ENCODE results near the gene CNDP1.

Gene CNDP1

GRCh38 chr18:74534150-74534969 lies at the start of gene CNDP1:
Gene CNDP1 (plus strand): TSS chr18:74534500. CDS start chr18:74534668, 168 bp downstream.
- no peaks in the 10 kb centered on the region for H3K27me3 ChIP-seq (ENCODE audit: control insufficient read depth in 1 of 2, insufficient read depth in 2 of 2, low read length in 2 of 2)
- no peak within 1 kb of the TSS for H3K4me3 ChIP-seq (ENCODE audit: low read depth in 1 of 2, low read length in 2 of 2)
- no peak within 1 kb of the TSS for H3K27ac ChIP-seq (ENCODE audit: low read depth, low read length)
- H3K4me1 ChIP-seq (ENCODE audit: control insufficient read depth in 1 of 2, insufficient read depth in 2 of 2, low read length in 2 of 2) = peaks cover 10 to 14% of the 10 kb centered on the region in 2 donors
- no peaks in the 10 kb centered on the region for H3K36me3 ChIP-seq (ENCODE audit: control insufficient read depth in 1 of 2, insufficient read depth in 2 of 2, low read length in 2 of 2)
- no peak within 1 kb of the TSS for H3K9ac ChIP-seq (ENCODE audit: low read depth in 1 of 2, low read length in 2 of 2)
- H3K9me3 ChIP-seq (ENCODE audit: control insufficient read depth in 1 of 2, low read length in 2 of 2) = no peaks in the 10 kb centered on the region

- no peaks in the 10 kb centered on the region for H3K9me3 ChIP-seq (ENCODE audit: control insufficient read depth in 1 of 2, low read length in 2 of 2)
- H3K27ac ChIP-seq (ENCODE audit: low read depth, low read length) = no peak overlapping the region
- H3K27me3 ChIP-seq (ENCODE audit: control insufficient read depth in 1 of 2, insufficient read depth in 2 of 2, low read length in 2 of 2) = no peaks in the 10 kb centered on the region
- H3K9ac ChIP-seq (ENCODE audit: low read depth in 1 of 2, low read length in 2 of 2) = no peak overlapping the region
- peaks cover 0 to 5% of the 10 kb centered on the region in 2 donors for H3K4me1 ChIP-seq (ENCODE audit: control insufficient read depth in 1 of 2, insufficient read depth in 2 of 2, low read length in 2 of 2)
- no peaks in the 10 kb centered on the region for H3K36me3 ChIP-seq (ENCODE audit: control insufficient read depth in 1 of 2, insufficient read depth in 2 of 2, low read length in 2 of 2)
- H3K4me3 ChIP-seq (ENCODE audit: low read depth in 1 of 2, low read length in 2 of 2) = no peak overlapping the region
These were observed 48.0 kb upstream of the CNDP1 start for GRCh38 chr18:74486119-74486849.

- H3K9ac ChIP-seq (ENCODE audit: low read depth in 1 of 2, low read length in 2 of 2) = no peak overlapping the region
- no peak overlapping the region for H3K27ac ChIP-seq (ENCODE audit: low read depth, low read length)
These were observed 45.9 kb upstream of the CNDP1 start for GRCh38 chr18:74488354-74488753.

GRCh38 chr18:74488864-74489263 lies 45.4 kb upstream of the CNDP1 start:
- Histone ChIP-seq H3K9me3 (ENCODE audit: control insufficient read depth in 1 of 2, low read length in 2 of 2) (no peaks in the 10 kb centered on the region), H3K27me3 (ENCODE audit: control insufficient read depth in 1 of 2, insufficient read depth in 2 of 2, low read length in 2 of 2) (no peaks in the 10 kb centered on the region), H3K9ac (ENCODE audit: low read depth in 1 of 2, low read length in 2 of 2) (no peak overlapping the region), H3K4me3 (ENCODE audit: low read depth in 1 of 2, low read length in 2 of 2) (no peak overlapping the region), H3K4me1 (ENCODE audit: control insufficient read depth in 1 of 2, insufficient read depth in 2 of 2, low read length in 2 of 2) (peaks cover 0 to 5% of the 10 kb centered on the region in 2 donors), H3K36me3 (ENCODE audit: control insufficient read depth in 1 of 2, insufficient read depth in 2 of 2, low read length in 2 of 2) (no peaks in the 10 kb centered on the region), H3K27ac (ENCODE audit: low read depth, low read length) (no peak overlapping the region)

More at GRCh38 chr18:74488354-74488753, 45.9 kb upstream of the CNDP1 start:
- Histone ChIP-seq H3K27me3 (ENCODE audit: control insufficient read depth in 1 of 2, insufficient read depth in 2 of 2, low read length in 2 of 2) (no peaks in the 10 kb centered on the region), H3K4me3 (ENCODE audit: low read depth in 1 of 2, low read length in 2 of 2) (no peak overlapping the region), H3K9me3 (ENCODE audit: control insufficient read depth in 1 of 2, low read length in 2 of 2) (no peaks in the 10 kb centered on the region), H3K36me3 (ENCODE audit: control insufficient read depth in 1 of 2, insufficient read depth in 2 of 2, low read length in 2 of 2) (no peaks in the 10 kb centered on the region), H3K4me1 (ENCODE audit: control insufficient read depth in 1 of 2, insufficient read depth in 2 of 2, low read length in 2 of 2) (peaks cover 0 to 5% of the 10 kb centered on the region in 2 donors)

GRCh38 chr18:74489676-74490075 lies 44.6 kb upstream of the CNDP1 start:
- Histone ChIP-seq H3K27ac (ENCODE audit: low read depth, low read length) (no peak overlapping the region), H3K4me3 (ENCODE audit: low read depth in 1 of 2, low read length in 2 of 2) (no peak overlapping the region), H3K27me3 (ENCODE audit: control insufficient read depth in 1 of 2, insufficient read depth in 2 of 2, low read length in 2 of 2) (no peaks in the 10 kb centered on the region), H3K4me1 (ENCODE audit: control insufficient read depth in 1 of 2, insufficient read depth in 2 of 2, low read length in 2 of 2) (peaks cover 0 to 3% of the 10 kb centered on the region in 2 donors), H3K9ac (ENCODE audit: low read depth in 1 of 2, low read length in 2 of 2) (no peak overlapping the region), H3K9me3 (ENCODE audit: control insufficient read depth in 1 of 2, low read length in 2 of 2) (no peaks in the 10 kb centered on the region), H3K36me3 (ENCODE audit: control insufficient read depth in 1 of 2, insufficient read depth in 2 of 2, low read length in 2 of 2) (no peaks in the 10 kb centered on the region)

GRCh38 chr18:74492259-74492658 lies 42.0 kb upstream of the CNDP1 start:
- no peaks in the 10 kb centered on the region for H3K36me3 ChIP-seq (ENCODE audit: control insufficient read depth in 1 of 2, insufficient read depth in 2 of 2, low read length in 2 of 2)
- H3K4me1 ChIP-seq (ENCODE audit: control insufficient read depth in 1 of 2, insufficient read depth in 2 of 2, low read length in 2 of 2) = peaks cover 5 to 7% of the 10 kb centered on the region in 2 donors
- no peak overlapping the region for H3K27ac ChIP-seq (ENCODE audit: low read depth, low read length)
- H3K27me3 ChIP-seq (ENCODE audit: control insufficient read depth in 1 of 2, insufficient read depth in 2 of 2, low read length in 2 of 2) = no peaks in the 10 kb centered on the region
- no peaks in the 10 kb centered on the region for H3K9me3 ChIP-seq (ENCODE audit: control insufficient read depth in 1 of 2, low read length in 2 of 2)
- H3K4me3 ChIP-seq (ENCODE audit: low read depth in 1 of 2, low read length in 2 of 2) = no peak overlapping the region
- H3K9ac ChIP-seq (ENCODE audit: low read depth in 1 of 2, low read length in 2 of 2) = no peak overlapping the region

- Histone ChIP-seq H3K4me1 (ENCODE audit: control insufficient read depth in 1 of 2, insufficient read depth in 2 of 2, low read length in 2 of 2) (peaks cover 16 to 21% of the 10 kb centered on the region in 2 donors), H3K27me3 (ENCODE audit: control insufficient read depth in 1 of 2, insufficient read depth in 2 of 2, low read length in 2 of 2) (no peaks in the 10 kb centered on the region), H3K27ac (ENCODE audit: low read depth, low read length) (no peak overlapping the region), H3K9me3 (ENCODE audit: control insufficient read depth in 1 of 2, low read length in 2 of 2) (no peaks in the 10 kb centered on the region), H3K36me3 (ENCODE audit: control insufficient read depth in 1 of 2, insufficient read depth in 2 of 2, low read length in 2 of 2) (peaks cover 0 to 5% of the 10 kb centered on the region in 2 donors), H3K9ac (ENCODE audit: low read depth in 1 of 2, low read length in 2 of 2) (no peak overlapping the region), H3K4me3 (ENCODE audit: low read depth in 1 of 2, low read length in 2 of 2) (no peak overlapping the region)
These were observed 40.6 kb upstream of the CNDP1 start for GRCh38 chr18:74493689-74494088.

GRCh38 chr18:74494514-74494913 lies 39.8 kb upstream of the CNDP1 start:
- no peak overlapping the region for H3K27ac ChIP-seq (ENCODE audit: low read depth, low read length)
- no peaks in the 10 kb centered on the region for H3K9me3 ChIP-seq (ENCODE audit: control insufficient read depth in 1 of 2, low read length in 2 of 2)
- peaks cover 0 to 5% of the 10 kb centered on the region in 2 donors for H3K36me3 ChIP-seq (ENCODE audit: control insufficient read depth in 1 of 2, insufficient read depth in 2 of 2, low read length in 2 of 2)
- H3K9ac ChIP-seq (ENCODE audit: low read depth in 1 of 2, low read length in 2 of 2) = no peak overlapping the region
- no peak overlapping the region for H3K4me3 ChIP-seq (ENCODE audit: low read depth in 1 of 2, low read length in 2 of 2)
- H3K4me1 ChIP-seq (ENCODE audit: control insufficient read depth in 1 of 2, insufficient read depth in 2 of 2, low read length in 2 of 2) = peaks cover 22 to 28% of the 10 kb centered on the region in 2 donors
- H3K27me3 ChIP-seq (ENCODE audit: control insufficient read depth in 1 of 2, insufficient read depth in 2 of 2, low read length in 2 of 2) = no peaks in the 10 kb centered on the region

- Histone ChIP-seq H3K36me3 (ENCODE audit: control insufficient read depth in 1 of 2, insufficient read depth in 2 of 2, low read length in 2 of 2) (peaks cover 0 to 5% of the 10 kb centered on the region in 2 donors), H3K9me3 (ENCODE audit: control insufficient read depth in 1 of 2, low read length in 2 of 2) (no peaks in the 10 kb centered on the region), H3K9ac (ENCODE audit: low read depth in 1 of 2, low read length in 2 of 2) (peak within 1 kb of the TSS; percentile 85 to 96), H3K4me1 (ENCODE audit: control insufficient read depth in 1 of 2, insufficient read depth in 2 of 2, low read length in 2 of 2) (peaks cover 26 to 38% of the 10 kb centered on the region in 2 donors), H3K27ac (ENCODE audit: low read depth, low read length) (peak within 1 kb of the TSS; percentile 90), H3K27me3 (ENCODE audit: control insufficient read depth in 1 of 2, insufficient read depth in 2 of 2, low read length in 2 of 2) (no peaks in the 10 kb centered on the region), H3K4me3 (ENCODE audit: low read depth in 1 of 2, low read length in 2 of 2) (peak within 1 kb of the TSS; percentile 92 to 93)
These were observed 38.5 kb upstream of the CNDP1 start, which contains the start of gene CNDP2 for GRCh38 chr18:74495581-74496507. Gene CNDP2 (plus strand): TSS chr18:74496363. CDS start chr18:74499974, 3,611 bp downstream.

Data from duodenal mucosa (tissue), 2 donors.